Measurements from ENCODE around the gene KIAA1671. TPM values are rescaled to one million over a fixed set of nuclear protein-coding genes. Genes with fewer than 3 reads are reported as not detected.

Gene KIAA1671
- total RNA-seq, 1 donor from 2014 or later, result 20.6 TPM

- DNase-seq, result no peak
Measured at GRCh38 chr22:25147642-25147928, 195.1 kb downstream of the KIAA1671 start.

GRCh38 chr22:25148149-25148691 lies 195.7 kb downstream of the KIAA1671 start:
- DNase-seq, result no peak

- no peak for DNase-seq
Measured at GRCh38 chr22:25149014-25149413, 196.5 kb downstream of the KIAA1671 start.

GRCh38 chr22:25153961-25154666 lies 201.6 kb downstream of the KIAA1671 start:
- DNase-seq, result peak; percentile 31

- DNase-seq, result no peak
Measured at GRCh38 chr22:25154667-25154999, 202.1 kb downstream of the KIAA1671 start.

- DNase-seq, result no peak
Measured at GRCh38 chr22:25156736-25157135, 204.2 kb downstream of the KIAA1671 start.

- DNase-seq, result no peak
Measured at GRCh38 chr22:25159028-25159427, 206.5 kb downstream of the KIAA1671 start.

- DNase-seq, result no peak
Measured at GRCh38 chr22:25160120-25160996, 207.8 kb downstream of the KIAA1671 start.

- DNase-seq, result no peak
Measured at GRCh38 chr22:25161017-25161915, 208.8 kb downstream of the KIAA1671 start.

GRCh38 chr22:25161916-25162530 lies 209.5 kb downstream of the KIAA1671 start:
- DNase-seq, result no peak

- no peak for DNase-seq
Measured at GRCh38 chr22:25162561-25162960, 210.0 kb downstream of the KIAA1671 start.

- DNase-seq, result no peak
Measured at GRCh38 chr22:25165785-25166184, 213.3 kb downstream of the KIAA1671 start.

- no peak for DNase-seq
Measured at GRCh38 chr22:25166266-25167040, 213.9 kb downstream of the KIAA1671 start.

- no peak for DNase-seq
Measured at GRCh38 chr22:25167082-25167481, 214.6 kb downstream of the KIAA1671 start.

- no peak for DNase-seq
Measured at GRCh38 chr22:25167834-25168601, 215.5 kb downstream of the KIAA1671 start.

- DNase-seq, result no peak
Measured at GRCh38 chr22:25169278-25170031, 216.9 kb downstream of the KIAA1671 start.

GRCh38 chr22:25170426-25170980 lies 218.0 kb downstream of the KIAA1671 start:
- no peak for DNase-seq

- DNase-seq, result no peak
Measured at GRCh38 chr22:25172153-25172552, 219.6 kb downstream of the KIAA1671 start.

- DNase-seq, result no peak
Measured at GRCh38 chr22:25174156-25174887, 221.8 kb downstream of the KIAA1671 start.
